ENCODE data around the gene PRR23E. TPM values are rescaled to one million over a fixed set of nuclear protein-coding genes. Genes with fewer than 3 reads are reported as not detected.

Gene PRR23E
- total and polyA plus RNA-seq, 2 donors, result not detected

DNA sequence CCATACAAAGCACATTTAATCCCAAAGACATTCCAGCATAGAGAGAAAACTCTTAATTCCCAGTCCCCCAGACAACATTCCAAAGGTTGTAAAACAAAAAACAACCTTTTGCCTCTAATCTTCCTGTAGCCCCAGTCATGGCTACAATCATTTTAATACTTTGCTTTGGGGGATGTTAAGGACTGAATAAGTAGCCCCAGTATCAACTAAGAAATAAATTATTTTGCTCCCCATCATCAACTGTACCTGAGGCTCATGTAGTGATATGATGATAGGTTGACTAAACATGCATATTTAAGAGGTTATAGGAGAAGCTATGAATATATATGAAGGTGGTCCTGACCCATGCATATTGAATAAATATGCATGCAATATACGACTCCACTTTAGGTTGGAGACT lies 54.4 kb downstream of the PRR23E start:
- no peak overlapping the region for H3K4me3 ChIP-seq (ENCODE audit: low read length in 2 of 2)
- H3K4me1 ChIP-seq (ENCODE audit: control insufficient read depth in 2 of 2, insufficient read depth in 2 of 2, low read length in 2 of 2), result no peaks in the 10 kb centered on the region
- H3K27ac ChIP-seq (ENCODE audit: low read depth in 1 of 2, low read length in 1 of 2), result no peak overlapping the region
- WGBS, result 90% methylated on average over 1 of the region's 1 CpG
- H3K27me3 ChIP-seq (ENCODE audit: control insufficient read depth in 2 of 2, insufficient read depth in 1 of 2, low read length in 1 of 2), result no peaks in the 10 kb centered on the region
- DNase-seq (ENCODE audit: low read depth in 6 of 9, low spot score in 9 of 9), result no peak
- H3K9me3 ChIP-seq (ENCODE audit: control insufficient read depth in 2 of 2, insufficient read depth in 1 of 2, low read length in 1 of 2), result peaks cover 0 to 4% of the 10 kb centered on the region in 2 donors
- no peaks in the 10 kb centered on the region for H3K36me3 ChIP-seq (ENCODE audit: control insufficient read depth in 2 of 2, insufficient read depth in 2 of 2, low read length in 1 of 2)

Other genes starting within 250 kb of the PRR23E start
- 7.6 TPM for gene PLXNA1, start 210.0 kb upstream of the PRR23E start, total RNA-seq
- 9.6 TPM for gene PLXNA1, start 210.0 kb upstream of the PRR23E start, polyA plus RNA-seq
- gene PRR20G, start 94.9 kb downstream of the PRR23E start, total RNA-seq, result not detected
- 0.27 TPM for gene PRR20G, start 94.9 kb downstream of the PRR23E start, polyA plus RNA-seq